Stomach smooth muscle (tissue), 2 donors: ENCODE data around the gene GRAMD2B.
"Not testable (repeated sequence)": the region's sequence is repeated elsewhere in the genome, so short reads cannot be mapped to it uniquely, and the experiment has no call there.

ENCODE experiments used
- H3K27ac ChIP-seq: one replicate; pipeline ENCODE4 v1.7.0; 2013; ENCODE audit warnings: mild to moderate bottlenecking, low read length, inconsistent platforms
- H3K27me3 ChIP-seq, 2 donors: one replicate each; pipeline ENCODE4 v1.7.0; 2013; ENCODE audit warnings: low read length in 2 of 2; ENCODE audit not compliant: insufficient read depth in 2 of 2, control insufficient read depth in 1 of 2
- H3K36me3 ChIP-seq, 2 donors: one replicate each; pipeline ENCODE4 v1.7.0; 2013; ENCODE audit warnings: low read length in 2 of 2; ENCODE audit not compliant: control insufficient read depth in 2 of 2, insufficient read depth in 2 of 2
- H3K4me1 ChIP-seq: one replicate; pipeline ENCODE4 v1.7.0; 2013; ENCODE audit warnings: low read length; ENCODE audit not compliant: control insufficient read depth, insufficient read depth
- H3K4me3 ChIP-seq, 2 donors: one replicate each; pipeline ENCODE4 v1.7.0; 2013; ENCODE audit warnings: low read length in 2 of 2
- H3K9ac ChIP-seq, 2 donors: one replicate each; pipeline ENCODE4 v1.7.0; 2013; ENCODE audit warnings: low read length in 2 of 2, mild to moderate bottlenecking in 1 of 2
- H3K9me3 ChIP-seq, 2 donors: one replicate each; pipeline ENCODE4 v1.7.0; 2013; ENCODE audit warnings: low read length in 2 of 2; ENCODE audit not compliant: control insufficient read depth in 2 of 2
- donor health status: healthy.
- donor health status: Pancreatic carcinoma.

Gene GRAMD2B

DNA sequence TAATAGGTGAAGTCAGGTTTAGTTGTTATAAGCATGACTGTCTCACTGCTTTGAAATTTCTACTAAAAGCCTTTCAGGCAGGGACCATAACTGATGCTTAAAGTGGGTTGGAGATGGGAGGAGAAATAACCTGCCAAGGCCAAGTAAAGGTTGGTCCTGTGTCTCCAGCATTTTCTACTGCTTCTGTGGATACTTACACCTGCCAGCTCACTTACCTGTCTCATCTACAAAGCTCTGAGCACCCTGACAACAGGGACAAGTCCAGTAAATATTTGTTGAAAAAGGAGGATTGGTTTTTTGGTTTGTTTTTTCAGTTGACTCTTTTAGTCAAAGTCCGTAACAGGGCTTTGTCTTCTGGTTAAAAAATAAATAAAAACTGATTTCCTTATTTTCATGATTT is 38.6 kb downstream of the GRAMD2B start:
- Histone ChIP-seq H3K27ac (no peak overlapping the region), H3K9ac (peak overlapping the region; percentile 14 to 17), H3K4me3 (no peak overlapping the region), H3K4me1 (peaks cover 8% of the 10 kb centered on the region), H3K9me3 (no peaks in the 10 kb centered on the region), H3K36me3 (peaks cover 4 to 10% of the 10 kb centered on the region in 2 donors), H3K27me3 (no peaks in the 10 kb centered on the region)

DNA sequence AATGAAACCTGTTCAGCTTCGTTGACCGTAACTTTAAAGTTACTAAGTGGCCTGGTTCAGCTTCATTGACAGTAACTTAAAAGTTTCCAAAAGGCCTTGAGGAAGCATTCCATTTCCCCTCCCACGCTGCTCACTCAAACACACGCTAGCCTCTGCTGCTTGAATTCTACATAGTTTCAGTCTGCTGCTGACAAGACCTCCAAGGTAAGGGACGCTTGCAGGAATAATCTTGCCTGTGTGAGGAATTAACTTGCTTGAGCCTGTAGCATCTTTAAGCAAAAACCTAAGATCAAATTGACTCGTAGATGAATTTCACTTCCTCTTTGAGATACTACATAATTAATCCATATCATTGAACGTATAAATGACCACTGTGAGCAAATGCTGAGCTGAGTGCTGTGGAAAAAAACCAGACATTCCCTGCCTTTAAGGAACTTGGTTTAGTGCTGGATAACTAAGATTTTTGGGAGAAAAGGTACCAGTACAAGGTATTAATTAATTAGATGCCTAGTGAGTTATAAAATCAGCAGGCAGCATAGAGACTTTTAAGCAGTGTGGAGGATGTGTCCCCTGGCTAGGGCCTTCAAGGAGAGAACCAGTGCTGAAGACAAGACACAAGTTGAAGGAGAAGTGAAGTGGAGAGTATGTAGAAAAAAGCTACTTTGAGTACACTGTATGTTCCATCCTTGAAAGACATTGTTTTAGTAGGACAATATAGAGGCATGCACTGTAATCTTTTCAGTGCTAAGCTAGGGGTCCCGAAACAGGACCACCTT is 39.2 kb downstream of the GRAMD2B start:
- no peaks in the 10 kb centered on the region for H3K27me3 ChIP-seq
- peaks cover 6 to 12% of the 10 kb centered on the region in 2 donors for H3K36me3 ChIP-seq
- no peak overlapping the region for H3K27ac ChIP-seq
- no peaks in the 10 kb centered on the region for H3K9me3 ChIP-seq
- H3K4me3 ChIP-seq: no peak overlapping the region
- peak overlapping the region in 1 of 2 donors; percentile 17 for H3K9ac ChIP-seq
- peaks cover 8% of the 10 kb centered on the region for H3K4me1 ChIP-seq

DNA sequence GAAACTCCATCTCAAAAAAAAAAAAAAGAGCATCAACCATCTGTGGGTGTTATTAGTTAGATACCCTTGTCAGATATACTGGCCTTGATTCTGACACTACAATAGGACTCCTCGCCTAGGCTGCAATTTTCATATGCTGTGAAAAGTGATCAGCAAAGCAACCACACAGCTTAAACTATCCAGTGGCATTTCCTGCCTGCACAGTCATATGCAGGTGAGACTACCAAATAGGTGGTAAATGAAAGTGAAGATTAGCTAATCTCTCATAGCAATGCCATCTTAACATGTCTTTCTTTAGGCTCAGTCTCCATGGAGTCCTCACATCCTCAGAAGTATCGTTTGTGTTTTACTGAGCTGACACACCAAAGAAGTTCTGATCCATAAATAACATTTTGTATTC is 40.8 kb downstream of the GRAMD2B start:
- Histone ChIP-seq H3K9ac (no peak overlapping the region), H3K4me1 (peaks cover 8% of the 10 kb centered on the region), H3K4me3 (no peak overlapping the region), H3K27ac (no peak overlapping the region), H3K9me3 (no peaks in the 10 kb centered on the region), H3K27me3 (no peaks in the 10 kb centered on the region), H3K36me3 (peaks cover 6 to 16% of the 10 kb centered on the region in 2 donors)

DNA sequence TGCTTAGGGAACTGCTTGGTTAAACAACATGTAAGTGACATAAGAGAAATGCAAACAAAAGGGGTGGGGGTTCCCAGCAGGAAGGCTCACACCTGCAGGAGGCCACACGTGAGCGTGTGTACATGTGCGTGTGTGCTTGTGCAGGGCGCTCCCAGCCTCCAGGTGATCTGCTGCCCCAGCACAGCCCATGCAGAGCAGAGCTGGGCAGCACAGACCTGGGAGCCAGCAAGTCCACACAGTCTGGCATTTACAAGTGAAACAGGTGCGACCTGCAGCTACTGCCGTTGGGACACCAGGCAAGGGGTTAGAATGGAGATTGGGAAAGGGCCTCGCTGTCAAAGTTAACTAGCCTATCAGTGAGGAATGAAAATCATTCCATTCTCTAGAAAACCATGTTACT is 41.8 kb downstream of the GRAMD2B start:
- no peak overlapping the region for H3K9ac ChIP-seq
- no peak overlapping the region for H3K4me3 ChIP-seq
- no peaks in the 10 kb centered on the region for H3K9me3 ChIP-seq
- H3K4me1 ChIP-seq: peaks cover 8% of the 10 kb centered on the region
- H3K27me3 ChIP-seq: no peaks in the 10 kb centered on the region
- peaks cover 11 to 19% of the 10 kb centered on the region in 2 donors for H3K36me3 ChIP-seq
- no peak overlapping the region for H3K27ac ChIP-seq

DNA sequence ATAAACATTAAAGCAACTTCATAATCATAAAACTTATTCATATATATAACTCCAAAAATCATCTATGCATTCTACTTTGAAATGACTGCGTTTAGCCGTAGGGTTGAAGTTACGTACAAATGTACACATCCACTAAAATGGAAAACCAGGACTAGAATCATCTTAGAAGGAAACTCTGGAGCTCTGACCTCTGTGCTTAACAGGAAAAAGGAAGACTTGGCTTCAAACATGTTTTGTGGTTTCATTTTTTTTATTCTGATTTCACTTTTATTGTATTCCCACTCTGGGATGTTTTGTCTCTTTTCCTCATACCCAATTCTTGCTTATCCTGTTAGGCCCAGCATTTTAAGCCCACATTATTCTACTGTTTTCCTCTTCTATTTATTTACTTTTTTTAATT is 44.9 kb downstream of the GRAMD2B start:
- H3K27ac ChIP-seq: no peak overlapping the region
- no peaks in the 10 kb centered on the region for H3K4me1 ChIP-seq
- peaks cover 29 to 38% of the 10 kb centered on the region in 2 donors for H3K36me3 ChIP-seq
- H3K9ac ChIP-seq: no peak overlapping the region
- H3K27me3 ChIP-seq: no peaks in the 10 kb centered on the region
- no peaks in the 10 kb centered on the region for H3K9me3 ChIP-seq
- H3K4me3 ChIP-seq: no peak overlapping the region

DNA sequence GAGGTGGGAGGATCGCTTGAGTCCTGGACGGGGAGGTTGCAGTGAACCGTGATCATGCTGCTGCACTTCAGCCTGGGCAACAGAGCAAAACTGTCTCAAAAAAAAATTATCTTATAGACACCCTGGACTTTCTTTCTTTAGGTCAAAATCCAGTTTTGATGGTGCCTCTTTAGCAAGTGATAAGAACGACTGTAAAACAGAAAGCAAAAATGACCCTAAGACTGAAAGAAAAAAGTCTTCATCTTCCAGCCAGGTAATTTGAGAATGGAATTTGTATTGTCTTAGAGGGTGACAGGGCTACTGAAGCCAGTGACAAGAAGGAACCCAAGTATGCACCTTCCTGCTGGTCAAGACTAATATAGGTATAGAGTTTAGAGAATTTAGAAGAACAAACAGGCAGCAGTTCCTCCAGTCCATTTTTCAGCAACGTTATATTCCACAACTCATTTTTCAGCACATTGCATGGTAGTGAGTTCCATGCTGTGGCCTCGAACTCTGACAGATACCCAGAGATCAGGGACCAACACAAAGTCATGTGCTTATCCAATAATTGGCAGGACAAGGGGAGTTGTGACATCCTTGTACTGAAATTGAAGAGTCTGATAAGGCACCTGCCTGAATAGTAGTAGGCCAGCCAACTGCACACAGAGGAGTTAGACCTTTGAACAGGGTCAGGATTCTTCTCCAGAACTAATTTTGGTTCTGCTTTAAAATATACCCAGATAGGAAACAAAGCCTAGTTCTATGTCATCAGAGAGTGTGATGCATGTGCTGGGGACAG is 46.5 kb downstream of the GRAMD2B start:
- H3K36me3 ChIP-seq: peaks cover 38% of the 10 kb centered on the region in 2 donors
- no peaks in the 10 kb centered on the region for H3K9me3 ChIP-seq
- no peak overlapping the region for H3K4me3 ChIP-seq
- no peaks in the 10 kb centered on the region for H3K4me1 ChIP-seq
- H3K27me3 ChIP-seq: no peaks in the 10 kb centered on the region
- H3K27ac ChIP-seq: no peak overlapping the region
- no peak overlapping the region for H3K9ac ChIP-seq

DNA sequence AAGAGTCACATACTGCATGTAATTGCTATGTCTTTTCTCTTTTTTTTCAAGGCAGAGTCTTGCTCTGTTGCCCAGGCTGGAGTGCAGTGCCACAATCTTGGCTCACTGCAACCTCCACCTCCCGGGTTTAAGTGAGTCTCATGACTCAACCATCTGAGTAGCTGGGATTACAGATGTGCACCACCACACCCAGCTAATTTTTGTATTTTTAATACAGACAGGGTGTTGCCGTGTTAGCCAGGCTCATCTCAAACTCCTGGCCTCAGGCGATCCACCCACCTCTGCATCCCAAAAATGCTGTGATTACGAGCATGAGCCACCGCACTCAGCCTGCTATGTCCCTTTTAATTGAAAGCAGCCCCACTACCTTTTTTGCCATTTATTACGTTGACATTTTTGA is 47.3 kb downstream of the GRAMD2B start:
- not testable (repeated sequence) for H3K27me3 ChIP-seq, H3K4me1 ChIP-seq, H3K27ac ChIP-seq, H3K4me3 ChIP-seq, H3K9ac ChIP-seq, H3K9me3 ChIP-seq
- H3K36me3 ChIP-seq: peaks cover 36 to 38% of the 10 kb centered on the region in 2 donors

GRCh38 chr5:126471247-126471646 is 48.0 kb downstream of the GRAMD2B start:
- H3K9ac ChIP-seq: no peak overlapping the region
- H3K4me3 ChIP-seq: no peak overlapping the region
- peaks cover 34 to 36% of the 10 kb centered on the region in 2 donors for H3K36me3 ChIP-seq
- no peak overlapping the region for H3K27ac ChIP-seq
- H3K27me3 ChIP-seq: no peaks in the 10 kb centered on the region
- H3K4me1 ChIP-seq: no peaks in the 10 kb centered on the region
- H3K9me3 ChIP-seq: no peaks in the 10 kb centered on the region

- Histone ChIP-seq H3K9ac (no peak overlapping the region), H3K36me3 (peaks cover 28 to 36% of the 10 kb centered on the region in 2 donors), H3K27me3 (no peaks in the 10 kb centered on the region), H3K4me1 (no peaks in the 10 kb centered on the region), H3K4me3 (no peak overlapping the region), H3K9me3 (no peaks in the 10 kb centered on the region), H3K27ac (no peak overlapping the region)
These were observed 48.8 kb downstream of the GRAMD2B start for GRCh38 chr5:126471875-126472537.

GRCh38 chr5:126472538-126472889 is 49.3 kb downstream of the GRAMD2B start:
- Histone ChIP-seq H3K4me1 (peaks cover 3% of the 10 kb centered on the region), H3K36me3 (peaks cover 26 to 34% of the 10 kb centered on the region in 2 donors), H3K9ac (no peak overlapping the region), H3K9me3 (no peaks in the 10 kb centered on the region), H3K27ac (no peak overlapping the region), H3K27me3 (no peaks in the 10 kb centered on the region), H3K4me3 (no peak overlapping the region)
